ENCODE measurements around the gene GLCE.

Gene GLCE

DNA sequence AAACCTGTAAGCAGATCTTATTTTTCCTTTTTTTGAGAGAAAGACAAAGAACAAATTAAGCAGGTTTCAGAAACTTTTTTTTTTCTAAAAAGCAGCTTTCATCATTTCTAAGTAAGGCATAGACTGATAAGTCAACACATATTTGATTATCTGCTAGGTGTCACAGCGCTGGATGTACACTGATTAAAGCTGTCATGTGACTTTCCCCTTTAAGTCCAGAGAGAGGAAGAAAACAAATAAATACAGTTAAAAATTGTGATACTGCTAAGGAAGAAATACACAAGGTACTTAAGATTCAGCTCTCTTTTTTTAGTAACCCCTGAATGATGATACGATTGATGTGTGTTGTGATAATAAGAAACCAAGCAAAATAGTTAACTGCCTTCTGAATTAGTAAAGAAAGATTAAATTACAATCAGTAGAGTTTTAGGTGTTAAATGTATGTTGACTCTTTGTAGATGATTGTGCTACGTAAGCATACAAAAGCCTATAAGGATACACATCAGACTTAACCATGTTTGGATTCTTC, 2.8 kb downstream of the GLCE start:
- H3K79me1 ChIP-seq (ENCODE audit: low read depth, low read length) = no peaks in the 10 kb centered on the region
- no peak overlapping the region for H2BK5ac ChIP-seq (ENCODE audit: low read length)
- no peak overlapping the region for H3K4me2 ChIP-seq (ENCODE audit: insufficient read depth, low read length, poor library complexity, severe bottlenecking)
- H3K27ac ChIP-seq (replicated peaks; ENCODE audit: low read length) = no peak overlapping the region
- H3K18ac ChIP-seq (ENCODE audit: low read length) = no peak overlapping the region
- H3K4me3 ChIP-seq (ENCODE audit: low read length in 2 of 2) = no peak overlapping the region
- H2AK5ac ChIP-seq (ENCODE audit: low read depth, low read length) = no peak overlapping the region
- H3K9ac ChIP-seq (ENCODE audit: low read depth, low read length, poor library complexity) = no peak overlapping the region
- H3K4me1 ChIP-seq (ENCODE audit: control insufficient read depth in 2 of 2, insufficient read depth in 1 of 2, low read depth in 1 of 2, low read length in 2 of 2) = peaks cover 4 to 7% of the 10 kb centered on the region in 2 donors
- no peak overlapping the region for H2AFZ ChIP-seq (ENCODE audit: low read length)
- no peak overlapping the region for H4K8ac ChIP-seq (ENCODE audit: low read depth, low read length)
- no peak overlapping the region for H3K23ac ChIP-seq (ENCODE audit: low read depth, low read length, poor library complexity)
- DNase-seq (ENCODE audit: low spot score) = no peak
- H2BK12ac ChIP-seq (ENCODE audit: low read length) = no peak overlapping the region
- no peak overlapping the region for H2BK120ac ChIP-seq (ENCODE audit: low read depth, low read length)
- H2BK15ac ChIP-seq (ENCODE audit: low read length) = no peak overlapping the region
- H3K27me3 ChIP-seq (ENCODE audit: control insufficient read depth in 3 of 3, insufficient read depth in 3 of 3, low read depth in 1 of 3, low read length in 3 of 3) = peaks cover 0 to 15% (median 2%) of the 10 kb centered on the region in 3 experiments
- WGBS, 2 donors (ENCODE audit: extremely low coverage in 2 of 2, insufficient read length in 2 of 2, insufficient replicate concordance in 1 of 2) = no CpG with 5 or more reads among the region's 3 CpGs
- no peaks in the 10 kb centered on the region for H3K36me3 ChIP-seq (replicated peaks in 1 of 2; ENCODE audit: control insufficient read depth in 2 of 2, insufficient read depth in 2 of 2, low read length in 2 of 2)
- H3K14ac ChIP-seq (ENCODE audit: low read length) = no peak overlapping the region
- H3K4ac ChIP-seq (ENCODE audit: low read length) = no peak overlapping the region
- H3K9me3 ChIP-seq (replicated peaks in 1 of 2; ENCODE audit: control insufficient read depth in 2 of 2, insufficient read depth in 1 of 2, low read depth in 1 of 2, low read length in 2 of 2) = no peaks in the 10 kb centered on the region
- no peak overlapping the region for H4K91ac ChIP-seq (ENCODE audit: low read depth, low read length, poor library complexity)

DNA sequence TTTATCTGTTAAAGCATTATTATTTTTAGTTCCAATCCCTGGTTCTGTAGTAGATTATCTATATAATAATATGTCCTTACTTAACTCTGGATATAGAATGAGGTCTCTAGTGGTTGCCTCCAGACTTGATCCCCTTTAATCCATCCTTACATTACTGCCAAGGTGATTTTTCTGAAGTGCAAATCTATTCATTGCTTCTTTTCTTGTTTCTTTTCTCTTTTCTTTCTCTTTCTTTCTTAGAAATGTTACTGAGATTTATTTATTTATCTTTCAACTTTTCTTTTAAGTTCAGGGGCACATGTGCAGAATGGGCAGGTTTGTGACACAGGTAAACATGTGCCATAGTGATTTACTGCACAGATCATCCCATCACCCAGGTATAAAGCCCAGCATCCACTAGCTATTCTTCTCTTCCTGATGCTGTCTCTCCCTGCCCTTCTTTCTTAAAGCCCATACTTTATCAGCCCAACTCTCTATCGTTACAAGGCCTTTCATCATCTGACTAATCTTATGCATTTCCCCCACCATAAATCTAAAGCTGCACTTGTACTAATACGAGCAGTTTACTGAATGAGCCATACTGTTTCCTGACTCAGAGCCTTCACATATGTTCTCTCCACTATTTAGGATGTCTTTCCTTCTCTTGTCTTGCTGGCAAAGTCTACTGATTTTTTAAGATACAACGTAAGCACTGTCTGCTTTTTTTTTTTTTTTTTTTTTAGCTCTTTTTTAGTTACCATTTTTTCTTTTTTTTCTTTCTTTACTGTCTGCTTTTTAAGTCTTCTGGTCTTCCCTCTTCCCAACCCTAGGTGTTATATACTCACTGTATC, 4.6 kb downstream of the GLCE start:
- Histone ChIP-seq H3K14ac (ENCODE audit: low read length) (no peak overlapping the region), H2AFZ (ENCODE audit: low read length) (no peak overlapping the region), H3K36me3 (replicated peaks in 1 of 2; ENCODE audit: control insufficient read depth in 2 of 2, insufficient read depth in 2 of 2, low read length in 2 of 2) (no peaks in the 10 kb centered on the region), H2BK15ac (ENCODE audit: low read length) (no peak overlapping the region), H2AK5ac (ENCODE audit: low read depth, low read length) (no peak overlapping the region), H3K4me1 (ENCODE audit: control insufficient read depth in 2 of 2, insufficient read depth in 1 of 2, low read depth in 1 of 2, low read length in 2 of 2) (peaks cover 2 to 7% of the 10 kb centered on the region in 2 donors), H3K4me2 (ENCODE audit: insufficient read depth, low read length, poor library complexity, severe bottlenecking) (no peak overlapping the region), H3K27ac (replicated peaks; ENCODE audit: low read length) (no peak overlapping the region), H3K9ac (ENCODE audit: low read depth, low read length, poor library complexity) (no peak overlapping the region), H3K23ac (ENCODE audit: low read depth, low read length, poor library complexity) (no peak overlapping the region), H2BK5ac (ENCODE audit: low read length) (no peak overlapping the region), H2BK12ac (ENCODE audit: low read length) (no peak overlapping the region), H4K91ac (ENCODE audit: low read depth, low read length, poor library complexity) (no peak overlapping the region), H3K4me3 (ENCODE audit: low read length in 2 of 2) (no peak overlapping the region), H2BK120ac (ENCODE audit: low read depth, low read length) (no peak overlapping the region), H3K79me1 (ENCODE audit: low read depth, low read length) (no peaks in the 10 kb centered on the region), H3K18ac (ENCODE audit: low read length) (no peak overlapping the region), H3K9me3 (replicated peaks in 1 of 2; ENCODE audit: control insufficient read depth in 2 of 2, insufficient read depth in 1 of 2, low read depth in 1 of 2, low read length in 2 of 2) (no peaks in the 10 kb centered on the region), H4K8ac (ENCODE audit: low read depth, low read length) (no peak overlapping the region), H3K4ac (ENCODE audit: low read length) (no peak overlapping the region), H3K27me3 (ENCODE audit: control insufficient read depth in 3 of 3, insufficient read depth in 3 of 3, low read depth in 1 of 3, low read length in 3 of 3) (peaks cover 0 to 2% (median 0%) of the 10 kb centered on the region in 3 experiments)
- WGBS, 2 donors (ENCODE audit: extremely low coverage in 2 of 2, insufficient read length in 2 of 2, insufficient replicate concordance in 1 of 2) = no CpG with 5 or more reads among the region's 3 CpGs
- DNase-seq (ENCODE audit: low spot score) = no peak

DNA sequence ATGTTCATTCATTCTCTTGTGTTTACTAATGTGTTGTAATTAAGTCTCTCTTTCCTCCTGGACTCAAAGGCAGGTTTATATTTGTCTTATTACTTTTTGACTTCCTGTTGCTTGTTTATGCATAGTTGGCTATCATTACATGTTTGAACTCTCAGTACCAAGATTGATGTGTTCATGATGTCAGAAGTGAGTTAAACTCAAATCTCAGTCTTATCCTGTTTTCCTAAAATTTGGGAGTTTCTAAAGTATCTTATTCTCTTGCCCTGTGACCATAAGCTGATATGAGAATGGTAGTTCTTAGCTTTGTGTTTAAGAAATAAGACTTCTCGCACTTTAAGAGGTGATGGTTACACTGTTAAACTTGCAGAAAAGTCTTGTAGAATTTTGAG, 5.2 kb downstream of the GLCE start:
- no peak overlapping the region for H3K27ac ChIP-seq (replicated peaks; ENCODE audit: low read length)
- no peak for DNase-seq (ENCODE audit: low spot score)
- H2BK15ac ChIP-seq (ENCODE audit: low read length) = no peak overlapping the region
- H2AFZ ChIP-seq (ENCODE audit: low read length) = no peak overlapping the region
- no peak overlapping the region for H2BK12ac ChIP-seq (ENCODE audit: low read length)
- H3K4me1 ChIP-seq (ENCODE audit: control insufficient read depth in 2 of 2, insufficient read depth in 1 of 2, low read depth in 1 of 2, low read length in 2 of 2) = peaks cover 2 to 7% of the 10 kb centered on the region in 2 donors
- no peak overlapping the region for H3K14ac ChIP-seq (ENCODE audit: low read length)
- H2BK5ac ChIP-seq (ENCODE audit: low read length) = no peak overlapping the region
- no peak overlapping the region for H3K4ac ChIP-seq (ENCODE audit: low read length)
- no peaks in the 10 kb centered on the region for H3K36me3 ChIP-seq (replicated peaks in 1 of 2; ENCODE audit: control insufficient read depth in 2 of 2, insufficient read depth in 2 of 2, low read length in 2 of 2)
- H3K18ac ChIP-seq (ENCODE audit: low read length) = no peak overlapping the region
- H4K91ac ChIP-seq (ENCODE audit: low read depth, low read length, poor library complexity) = no peak overlapping the region
- H2BK120ac ChIP-seq (ENCODE audit: low read depth, low read length) = no peak overlapping the region
- H2AK5ac ChIP-seq (ENCODE audit: low read depth, low read length) = no peak overlapping the region
- H3K4me2 ChIP-seq (ENCODE audit: insufficient read depth, low read length, poor library complexity, severe bottlenecking) = no peak overlapping the region
- no peak overlapping the region for H3K4me3 ChIP-seq (ENCODE audit: low read length in 2 of 2)
- H4K8ac ChIP-seq (ENCODE audit: low read depth, low read length) = no peak overlapping the region
- H3K27me3 ChIP-seq (ENCODE audit: control insufficient read depth in 3 of 3, insufficient read depth in 3 of 3, low read depth in 1 of 3, low read length in 3 of 3) = peaks cover 0 to 2% (median 0%) of the 10 kb centered on the region in 3 experiments
- H3K23ac ChIP-seq (ENCODE audit: low read depth, low read length, poor library complexity) = no peak overlapping the region
- no CpG with 5 or more reads among the region's 1 CpG for WGBS, 2 donors (ENCODE audit: extremely low coverage in 2 of 2, insufficient read length in 2 of 2, insufficient replicate concordance in 1 of 2)
- no peaks in the 10 kb centered on the region for H3K9me3 ChIP-seq (replicated peaks in 1 of 2; ENCODE audit: control insufficient read depth in 2 of 2, insufficient read depth in 1 of 2, low read depth in 1 of 2, low read length in 2 of 2)
- no peaks in the 10 kb centered on the region for H3K79me1 ChIP-seq (ENCODE audit: low read depth, low read length)
- H3K9ac ChIP-seq (ENCODE audit: low read depth, low read length, poor library complexity) = no peak overlapping the region

DNA sequence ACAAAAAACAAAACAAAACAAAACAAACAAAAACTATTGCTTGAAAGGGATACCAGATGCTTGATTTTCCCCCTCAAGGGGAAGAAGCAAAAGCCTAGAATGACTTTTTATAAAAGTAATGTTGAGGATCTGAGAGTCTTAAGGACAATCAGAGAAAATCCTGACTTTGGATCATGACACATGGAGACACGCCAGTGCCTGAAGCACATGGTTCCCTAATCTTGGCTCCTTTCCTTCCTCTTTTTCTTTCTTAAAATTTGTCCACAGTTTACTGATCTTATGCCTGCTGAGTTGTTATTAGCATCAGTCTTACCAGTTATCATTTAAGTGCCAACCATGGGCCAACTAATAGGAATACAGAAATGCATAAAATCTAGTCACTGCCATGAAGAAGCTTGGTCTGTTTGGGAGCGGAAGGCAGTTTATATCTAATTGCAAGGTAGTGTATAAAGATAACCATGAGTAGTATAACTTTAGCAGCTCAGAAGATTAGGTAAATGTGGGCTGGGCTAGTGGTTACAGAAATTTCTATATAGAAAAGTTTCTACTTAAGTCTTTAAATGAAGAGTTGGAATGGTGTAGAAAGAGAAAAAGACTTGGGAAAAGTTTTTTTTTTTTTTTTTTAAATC, 6.9 kb downstream of the GLCE start:
- Histone ChIP-seq H4K91ac (ENCODE audit: low read depth, low read length, poor library complexity) (no peak overlapping the region), H3K4me2 (ENCODE audit: insufficient read depth, low read length, poor library complexity, severe bottlenecking) (no peak overlapping the region)
- no CpG with 5 or more reads among the region's 2 CpGs for WGBS, 2 donors (ENCODE audit: extremely low coverage in 2 of 2, insufficient read length in 2 of 2, insufficient replicate concordance in 1 of 2)

More for the DNA sequence above, 6.9 kb downstream of the GLCE start:
- H3K27me3 ChIP-seq (ENCODE audit: control insufficient read depth in 3 of 3, insufficient read depth in 3 of 3, low read depth in 1 of 3, low read length in 3 of 3) = no peaks in the 10 kb centered on the region
- no peak overlapping the region for H3K14ac ChIP-seq (ENCODE audit: low read length)
- H2BK15ac ChIP-seq (ENCODE audit: low read length) = no peak overlapping the region
- H3K79me1 ChIP-seq (ENCODE audit: low read depth, low read length) = no peaks in the 10 kb centered on the region
- no peak overlapping the region for H3K9ac ChIP-seq (ENCODE audit: low read depth, low read length, poor library complexity)
- no peak overlapping the region for H2AK5ac ChIP-seq (ENCODE audit: low read depth, low read length)
- H2AFZ ChIP-seq (ENCODE audit: low read length) = no peak overlapping the region
- no peak overlapping the region for H4K8ac ChIP-seq (ENCODE audit: low read depth, low read length)
- no peak overlapping the region for H3K4me3 ChIP-seq (ENCODE audit: low read length in 2 of 2)
- no peak overlapping the region for H3K4ac ChIP-seq (ENCODE audit: low read length)
- no peak overlapping the region for H2BK120ac ChIP-seq (ENCODE audit: low read depth, low read length)
- no peak overlapping the region for H2BK5ac ChIP-seq (ENCODE audit: low read length)
- no peaks in the 10 kb centered on the region for H3K9me3 ChIP-seq (replicated peaks in 1 of 2; ENCODE audit: control insufficient read depth in 2 of 2, insufficient read depth in 1 of 2, low read depth in 1 of 2, low read length in 2 of 2)
- peaks cover 0 to under 1% of the 10 kb centered on the region in 2 donors for H3K4me1 ChIP-seq (ENCODE audit: control insufficient read depth in 2 of 2, insufficient read depth in 1 of 2, low read depth in 1 of 2, low read length in 2 of 2)
- no peak for DNase-seq (ENCODE audit: low spot score)
- no peak overlapping the region for H2BK12ac ChIP-seq (ENCODE audit: low read length)
- H3K36me3 ChIP-seq (replicated peaks in 1 of 2; ENCODE audit: control insufficient read depth in 2 of 2, insufficient read depth in 2 of 2, low read length in 2 of 2) = no peaks in the 10 kb centered on the region
- no peak overlapping the region for H3K27ac ChIP-seq (replicated peaks; ENCODE audit: low read length)
- H3K18ac ChIP-seq (ENCODE audit: low read length) = no peak overlapping the region
- no peak overlapping the region for H3K23ac ChIP-seq (ENCODE audit: low read depth, low read length, poor library complexity)

Measured in neuronal stem cell (in vitro differentiated cells).